SHP77 (cell line): Measurements from ENCODE around the gene GDF7.

Source experiments
- DNase-seq, 2 experiments: peaks; one replicate each; lab custom pipeline; 2025; lab: John Stamatoyannopoulos, UW

Gene GDF7

DNA sequence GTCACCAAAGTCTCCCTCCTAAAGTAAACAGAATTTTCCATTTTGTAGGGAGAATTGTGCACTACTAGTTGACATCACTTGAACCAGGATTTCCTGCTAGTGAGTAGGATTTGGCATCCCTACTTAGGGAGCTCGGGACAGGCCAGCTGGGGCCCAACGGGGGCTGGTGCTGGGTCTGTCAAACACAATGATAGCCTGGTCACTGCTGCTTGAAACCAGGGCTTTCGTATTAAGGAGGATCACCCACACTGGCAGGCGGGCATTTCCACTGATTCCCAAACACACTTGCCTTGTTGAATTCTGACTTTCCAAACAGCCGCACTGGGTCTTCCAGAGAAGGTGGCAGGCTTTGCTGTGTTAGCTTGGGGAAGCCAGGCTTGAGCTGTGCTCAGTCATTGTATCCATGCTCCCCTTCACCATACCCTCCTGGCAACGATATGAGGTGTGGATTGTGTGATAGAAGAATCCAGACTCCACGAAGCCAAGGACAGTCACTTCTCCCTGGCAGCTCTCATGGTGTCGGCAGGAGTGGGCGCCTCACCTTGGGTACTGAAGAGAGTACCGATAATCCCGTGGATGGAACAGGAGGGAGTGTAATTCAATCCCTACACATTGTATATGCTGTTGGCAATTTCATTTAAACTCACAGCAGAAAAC lies 7.5 kb downstream of the GDF7 start:
- no peak for DNase-seq

GRCh38 chr2:20674974-20675679 lies 8.2 kb downstream of the GDF7 start:
- no peak for DNase-seq

GRCh38 chr2:20675701-20676352 lies 8.9 kb downstream of the GDF7 start:
- peak; percentile 8 to 24 for DNase-seq

DNA sequence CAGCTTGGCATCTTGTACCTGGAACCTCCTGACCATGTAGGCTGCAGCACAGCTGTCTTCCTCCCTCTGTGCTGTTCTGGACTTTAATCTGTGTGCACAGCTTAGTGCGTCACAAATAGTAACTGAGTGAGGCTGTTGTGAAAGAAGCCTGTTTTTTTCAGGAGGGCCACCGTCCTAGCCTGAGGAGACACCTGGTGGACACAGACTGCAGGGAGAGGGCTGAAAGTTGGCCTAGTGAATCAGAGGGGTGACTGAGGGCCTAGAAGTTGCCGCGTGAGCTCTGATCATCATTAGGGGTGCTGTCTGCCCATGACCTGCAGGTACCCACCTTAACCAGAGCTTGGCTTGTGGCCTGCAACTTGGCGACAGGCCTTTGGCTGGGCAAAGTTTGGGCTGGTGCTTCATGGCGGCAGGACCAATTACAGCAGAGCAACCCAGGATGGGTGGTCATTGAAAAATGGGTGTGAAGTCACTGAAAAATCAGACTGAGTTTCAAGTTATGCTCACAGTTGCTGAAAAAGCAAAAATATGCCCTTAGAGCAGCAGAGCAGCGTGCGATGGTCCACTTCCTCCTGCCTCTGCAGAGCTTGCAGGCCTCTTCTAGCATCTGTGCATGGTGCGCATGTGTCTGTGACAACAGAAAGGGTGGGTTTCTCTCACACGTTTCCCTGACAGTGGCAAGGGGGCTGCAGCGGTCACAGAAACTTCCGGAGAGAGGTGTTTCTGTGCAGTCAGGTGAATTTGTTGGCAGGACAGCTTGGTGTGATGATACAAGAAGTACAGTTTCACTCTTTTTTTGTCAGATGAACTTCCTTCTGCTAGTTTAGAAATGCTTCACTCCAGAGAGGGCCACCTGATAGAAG lies 9.6 kb downstream of the GDF7 start:
- no peak for DNase-seq

- no peak for DNase-seq
These were observed 10.5 kb downstream of the GDF7 start for GRCh38 chr2:20677301-20678085.

- DNase-seq = no peak
These were observed 11.1 kb downstream of the GDF7 start for GRCh38 chr2:20678086-20678395.

- DNase-seq = no peak
These were observed 11.8 kb downstream of the GDF7 start for GRCh38 chr2:20678780-20679179.

- no peak for DNase-seq
These were observed 13.9 kb downstream of the GDF7 start for GRCh38 chr2:20680744-20681375.

DNA sequence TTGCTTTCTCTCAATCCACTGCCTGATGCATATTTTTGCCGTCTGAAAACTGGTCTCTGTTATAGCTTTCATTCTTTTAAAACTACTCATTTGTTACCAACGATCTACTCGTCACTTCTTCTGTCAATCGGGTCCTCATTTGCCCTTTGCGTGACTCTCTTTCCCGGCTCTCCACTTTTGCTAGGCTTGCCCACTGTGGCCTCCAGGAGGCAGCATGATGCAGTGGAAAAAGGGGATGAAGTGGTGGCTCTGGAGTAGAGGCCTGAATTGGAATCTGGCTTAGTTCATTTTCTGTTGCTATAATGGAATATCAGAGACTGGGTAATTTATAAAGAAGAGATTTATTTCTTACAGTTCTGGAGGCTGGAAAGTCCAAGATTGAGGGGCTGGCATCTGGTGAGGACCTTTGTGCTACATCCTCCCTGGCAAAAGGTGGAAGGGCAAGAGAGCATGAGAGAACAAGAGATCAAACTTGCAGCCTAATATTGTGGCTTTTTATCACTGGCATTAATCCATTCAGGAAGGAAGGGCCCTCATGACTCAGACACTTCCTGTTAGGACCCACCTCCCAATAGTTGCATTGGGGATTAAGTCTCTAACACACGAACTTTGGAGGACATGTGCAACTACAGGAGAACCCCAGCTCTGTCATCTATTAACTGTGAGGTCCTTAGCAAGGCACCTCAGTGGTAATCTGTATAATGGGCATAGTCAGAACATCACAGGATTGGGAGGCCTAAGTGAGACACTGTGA lies 15.4 kb downstream of the GDF7 start:
- DNase-seq = no peak

DNA sequence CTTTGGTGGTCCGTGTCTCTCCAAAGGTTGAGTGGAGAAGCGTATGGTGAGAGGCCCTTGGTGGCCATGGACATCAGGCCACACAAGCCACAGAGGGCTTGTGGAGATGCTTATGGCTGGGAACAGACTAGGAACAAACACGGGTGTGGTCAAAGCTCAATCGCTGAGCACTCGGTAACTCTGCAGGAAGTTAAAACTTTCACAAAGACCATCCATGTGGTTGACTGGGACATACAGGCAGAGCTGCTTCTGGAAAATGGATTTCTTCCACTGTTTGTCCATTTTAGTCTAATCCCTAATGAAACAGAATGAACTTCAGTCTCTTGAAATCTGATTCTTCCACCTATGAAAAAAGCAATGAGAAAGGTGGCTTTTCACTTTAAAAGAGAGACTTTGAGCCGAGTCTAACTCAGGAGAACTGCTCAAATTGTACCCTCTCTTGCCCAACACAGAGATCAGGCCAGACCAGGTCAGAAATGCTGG lies 17.7 kb downstream of the GDF7 start:
- DNase-seq = no peak

- DNase-seq = no peak
These were observed 20.4 kb downstream of the GDF7 start for GRCh38 chr2:20687260-20687832.

- no peak for DNase-seq
These were observed 22.7 kb downstream of the GDF7 start for GRCh38 chr2:20689428-20690264.

- DNase-seq = no peak
These were observed 24.3 kb downstream of the GDF7 start for GRCh38 chr2:20691076-20691734.

- DNase-seq = no peak
These were observed 25.1 kb downstream of the GDF7 start for GRCh38 chr2:20692081-20692480.

DNA sequence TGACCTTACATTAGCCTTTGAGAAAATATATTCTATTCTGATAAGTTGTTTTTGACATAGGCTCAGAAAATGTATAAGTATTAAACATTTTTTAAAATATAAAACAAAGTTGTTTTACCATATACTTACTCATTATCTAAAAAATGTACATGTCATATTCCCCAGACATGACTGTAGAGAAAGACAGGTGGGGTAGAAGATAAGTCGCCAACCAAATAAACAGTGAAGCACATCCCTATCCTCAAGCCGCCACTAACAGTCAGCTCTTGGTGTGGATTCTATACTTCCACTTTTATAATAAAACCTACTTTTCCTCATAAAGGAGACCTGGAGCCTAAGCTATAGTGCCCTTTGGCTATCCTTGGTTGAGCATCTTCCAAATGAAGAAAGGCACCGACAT lies 26.4 kb downstream of the GDF7 start:
- no peak for DNase-seq

- DNase-seq = no peak
These were observed 29.4 kb downstream of the GDF7 start for GRCh38 chr2:20696366-20696765.

- DNase-seq = no peak
These were observed 30.5 kb downstream of the GDF7 start for GRCh38 chr2:20697322-20697934.
